HepG2 (cell line): ENCODE data around the gene LSMEM2. TPM values are rescaled to one million over a fixed set of nuclear protein-coding genes. Genes with fewer than 3 reads are reported as not detected.
A peak's percentile ranks its signal among the peaks of the same experiment; 100 is the strongest.

Source experiments
- ERF ChIP-seq: IDR thresholded peaks from 2 replicates; pipeline ENCODE4 v1.6.1; 2018; ENCODE audit warnings: missing biosample characterization, missing genetic modification reagents
- GLI4 ChIP-seq: sonication (generic); formaldehyde crosslinking; IDR thresholded peaks from 2 replicates; pipeline ENCODE4 v1.5.1; 2020; ENCODE audit warnings: missing genetic modification reagents, mild to moderate bottlenecking, moderate library complexity, borderline replicate concordance
- IKZF5 ChIP-seq: IDR thresholded peaks from 2 replicates; pipeline ENCODE4 v1.6.1; 2018; ENCODE audit warnings: missing genetic modification reagents, mild to moderate bottlenecking, missing compliant biosample characterization
- LRRFIP1 ChIP-seq: sonication (generic); formaldehyde crosslinking; conservative IDR thresholded peaks from 2 replicates; pipeline ENCODE4 v1.4.0; 2020; ENCODE audit warnings: missing genetic modification reagents
- MAFK ChIP-seq, 2 experiments: IDR thresholded peaks in 1 of 2; conservative IDR thresholded peaks in 1 of 2; 2 replicates each; pipeline ENCODE4 v1.6.1; 2011; ENCODE audit warnings: improper control_type of control experiment in 2 of 2, low read length in 2 of 2
- MZF1 ChIP-seq: sonication (generic); formaldehyde crosslinking; IDR thresholded peaks from 2 replicates; pipeline ENCODE4 v1.8.1; 2023; ENCODE audit warnings: mild to moderate bottlenecking, missing genetic modification reagents, borderline replicate concordance
- PATZ1 ChIP-seq: sonication (generic); formaldehyde crosslinking; IDR thresholded peaks from 2 replicates; pipeline ENCODE4 v1.4.0; 2020; ENCODE audit warnings: missing genetic modification reagents
- RBM22 ChIP-seq: fragments of 200-400 bp; formaldehyde crosslinking; optimal IDR thresholded peaks from 2 replicates; pipeline ENCODE3; 2017; ENCODE audit warnings: mild to moderate bottlenecking, low read length, moderate library complexity
- RFX5 ChIP-seq: IDR thresholded peaks from 2 replicates; pipeline ENCODE4 v1.6.1; 2011; ENCODE audit warnings: low read depth, low read length, improper control_type of control experiment
- SRF ChIP-seq: IDR thresholded peaks from 2 replicates; pipeline ENCODE4 v1.6.1; 2011; ENCODE audit warnings: mild to moderate bottlenecking, low read depth, low read length, moderate library complexity
- ZBTB7A ChIP-seq: sonication (generic); formaldehyde crosslinking; IDR thresholded peaks from 2 replicates; pipeline ENCODE4 v1.8.0; 2022; ENCODE audit warnings: mild to moderate bottlenecking, missing genetic modification reagents
- ZFYVE20 ChIP-seq: sonication (generic); formaldehyde crosslinking; IDR thresholded peaks from 2 replicates; pipeline ENCODE4 v1.8.0; 2023; ENCODE audit warnings: low read depth, mild to moderate bottlenecking, moderate library complexity, missing genetic modification reagents, borderline replicate concordance
- ZNF329 ChIP-seq: sonication (generic); formaldehyde crosslinking; IDR thresholded peaks from 2 replicates; pipeline ENCODE4 v1.9.0; 2021; ENCODE audit warnings: low read depth, mild to moderate bottlenecking, missing genetic modification reagents
- ZNF687 ChIP-seq: sonication (generic); formaldehyde crosslinking; IDR thresholded peaks from 2 replicates; pipeline ENCODE4 v1.5.1; 2020; ENCODE audit warnings: mild to moderate bottlenecking, missing genetic modification reagents, moderate library complexity
- ZNF704 ChIP-seq: sonication (generic); formaldehyde crosslinking; IDR thresholded peaks from 2 replicates; pipeline ENCODE4 v1.8.1; 2023; ENCODE audit warnings: mild to moderate bottlenecking, inconsistent platforms, moderate library complexity, missing genetic modification reagents, borderline replicate concordance
- ZNF883 ChIP-seq: sonication (generic); formaldehyde crosslinking; IDR thresholded peaks from 2 replicates; pipeline ENCODE4 v1.5.1; 2020; ENCODE audit warnings: mild to moderate bottlenecking, missing genetic modification reagents; ENCODE audit errors: not compliant biosample characterization
- ZSCAN22 ChIP-seq: sonication (generic); formaldehyde crosslinking; IDR thresholded peaks from 2 replicates; pipeline ENCODE4 v1.4.0; 2020; ENCODE audit warnings: mild to moderate bottlenecking, missing genetic modification reagents
- polyA plus RNA-seq, 8 experiments: library from polyadenylated mRNA; depleted of rRNA in 3 of 8; stranded (reverse) in 7 of 8; unstranded in 1 of 8; fragments of >200 nt; fragmentation: Illumina TruSeq in 4 of 8; extraction: Trizol in 4 of 8; gene quantifications; 2 replicates each; pipeline versions ENCODE4 v1.2.1 to v1.2.3, GENCODE V29; 2011 to 2016; ENCODE audit warnings: low read depth in 4 of 8, missing spikeins in 1 of 8, mixed read lengths in 1 of 8; ENCODE audit not compliant: insufficient read depth in 1 of 8
- total RNA-seq, 5 experiments: library from RNA; depleted of rRNA; stranded (reverse); fragments of >200 nt; fragmentation: Illumina TruSeq; extraction: Trizol; gene quantifications; 2 replicates each; pipeline ENCODE4 v1.2.3, GENCODE V29; 2016; ENCODE audit warnings: low read depth in 1 of 5

The LSMEM2 gene
- total and polyA plus RNA-seq, 2 of the 13 experiments (the other 11 are each of a cell fraction or from before 2014, with no cell fraction given): 0.07 to 0.41 TPM

- TF ChIP-seq ZBTB7A (CRISPR knock-in tag) (no peak), ZNF704 (CRISPR knock-in tag) (no peak), GLI4 (CRISPR knock-in tag) (no peak), MZF1 (CRISPR knock-in tag) (no peak), PATZ1 (no peak), ERF (CRISPR knock-in tag) (no peak), ZSCAN22 (CRISPR knock-in tag) (no peak), ZNF687 (CRISPR knock-in tag) (peak; percentile 10; the same call in 1 of the 2 replicates), MAFK (conservative IDR thresholded peaks at IDR 0.05 in 1 of 2, IDR thresholded peaks at IDR 0.05 in 1 of 2; ENCODE audit: low read length in 2 of 2) (no peak), ZNF329 (no peak), RFX5 (0 out of 2 replicates have a peak, but pooled peaks have one; percentile 17), ZNF883 (CRISPR knock-in tag) (no peak), LRRFIP1 (CRISPR knock-in tag) (no peak), SRF (no peak), IKZF5 (peak; percentile 51; the same call in 1 of the 2 replicates), ZFYVE20 (CRISPR knock-in tag) (no peak), RBM22 (no peak)
Measured at GRCh38 chr3:50233176-50233575, 45.7 kb upstream of the LSMEM2 start (continued).
